Keratinocyte (primary cell): ENCODE results near the gene PTPN5. TPM values are rescaled to one million over a fixed set of nuclear protein-coding genes. Genes with fewer than 3 reads are reported as not detected.

Experiments
- DNase-seq: peaks from one replicate; pipeline ENCODE4 v3.0.0-alpha.2; 2011; ENCODE audit warnings: low read depth, missing footprints, low spot score
- FAIRE-seq: peaks from 2 replicates; lab custom pipeline; 2011; peaks lifted over from hg19 to GRCh38; lab: Jason Lieb, UNC
- H2AFZ ChIP-seq: 2 replicates; pipeline ENCODE4 v1.6.0; 2012; ENCODE audit warnings: low read length, control low read depth, inconsistent platforms; ENCODE audit not compliant: control insufficient read depth
- H3K27ac ChIP-seq: 2 replicates; pipeline ENCODE4 v1.5.1; 2011; ENCODE audit warnings: low read length; ENCODE audit not compliant: control insufficient read depth, insufficient read depth
- H3K27me3 ChIP-seq: 3 replicates; pipeline ENCODE4 v1.6.0; 2011; ENCODE audit warnings: low read length; ENCODE audit not compliant: control insufficient read depth, insufficient read depth; ENCODE audit errors: extremely low read depth
- H3K36me3 ChIP-seq, 2 experiments: 2 replicates in 1 of 2; 3 replicates in 1 of 2; pipeline ENCODE4 v1.5.1; 2011; ENCODE audit warnings: low read length in 2 of 2, mild to moderate bottlenecking in 1 of 2; ENCODE audit not compliant: control insufficient read depth in 2 of 2, insufficient read depth in 2 of 2; ENCODE audit errors: extremely low read depth in 1 of 2
- H3K4me1 ChIP-seq: 3 replicates; pipeline ENCODE4 v1.5.1; 2011; ENCODE audit warnings: low read length; ENCODE audit not compliant: control insufficient read depth, insufficient read depth; ENCODE audit errors: extremely low read depth
- H3K4me2 ChIP-seq: 3 replicates; pipeline ENCODE4 v1.6.0; 2011; ENCODE audit warnings: low read depth, low read length; ENCODE audit not compliant: control insufficient read depth, insufficient read depth; ENCODE audit errors: extremely low read depth
- H3K4me3 ChIP-seq, 3 experiments: fragments of 200-600 bp in 1 of 3; sonication (generic) in 1 of 3; 2 replicates in 2 of 3; 3 replicates in 1 of 3; pipeline ENCODE4 v1.5.1; 2011 to 2016; ENCODE audit warnings: low read length in 3 of 3, mild to moderate bottlenecking in 3 of 3, control low read depth in 2 of 3, inconsistent platforms in 1 of 3, low read depth in 1 of 3, mixed read lengths in 1 of 3, mixed run types in 1 of 3, moderate library complexity in 1 of 3; ENCODE audit not compliant: control insufficient read depth in 2 of 3, insufficient read depth in 2 of 3; ENCODE audit errors: extremely low read depth in 1 of 3
- H3K79me2 ChIP-seq: 2 replicates; pipeline ENCODE4 v1.6.0; 2012; ENCODE audit warnings: low read length; ENCODE audit not compliant: control insufficient read depth, insufficient read depth
- H3K9ac ChIP-seq: 3 replicates; pipeline ENCODE4 v1.6.0; 2011; ENCODE audit warnings: low read length; ENCODE audit not compliant: control insufficient read depth, insufficient read depth; ENCODE audit errors: extremely low read depth
- H3K9me1 ChIP-seq: 3 replicates; pipeline ENCODE4 v1.6.0; 2011; ENCODE audit warnings: low read length; ENCODE audit not compliant: control insufficient read depth, insufficient read depth; ENCODE audit errors: extremely low read depth
- H3K9me3 ChIP-seq: 2 replicates; pipeline ENCODE4 v1.5.1; 2012; ENCODE audit warnings: low read depth, low read length; ENCODE audit not compliant: control insufficient read depth
- H4K20me1 ChIP-seq: 3 replicates; pipeline ENCODE4 v1.6.0; 2011; ENCODE audit warnings: low read length; ENCODE audit not compliant: control insufficient read depth, insufficient read depth; ENCODE audit errors: extremely low read depth
- EZH2 ChIP-seq: IDR thresholded peaks from one replicate; pipeline ENCODE4 v1.6.1; 2012; ENCODE audit warnings: inconsistent platforms, mild to moderate bottlenecking, low read length, moderate library complexity
- dilution Hi-C: fragments of 300-500 bp; cut with MboI; formaldehyde crosslinking; loops from one replicate; pipeline ENCODE4 v1.7.0; 2020; ENCODE audit warnings: low sequenced_read_pairs; ENCODE audit not compliant: extremely low pct_ligation_motif_present
- polyA plus RNA-seq, 5 experiments: library from polyadenylated mRNA; depleted of rRNA in 3 of 5; stranded (reverse) in 3 of 5; stranded (forward) in 1 of 5; unstranded in 1 of 5; fragments of >200 nt; gene quantifications; 1 replicate in 1 of 5; 2 replicates in 3 of 5; 3 replicates in 1 of 5; pipeline versions ENCODE4 v1.2.1 to v1.2.3, GENCODE V29; 2011 to 2012; ENCODE audit warnings: missing spikeins in 2 of 5, low read depth in 1 of 5, low replicate concordance in 1 of 5
- TF ChIP-seq, protein P1 (sequence below), 3 experiments: IDR thresholded peaks in 1 of 3; conservative IDR thresholded peaks in 1 of 3; optimal IDR thresholded peaks in 1 of 3; 2 replicates in 2 of 3; 3 replicates in 1 of 3; pipeline versions ENCODE3 to v1.5.1; 2011; ENCODE audit warnings: low read length in 3 of 3, mild to moderate bottlenecking in 3 of 3, moderate library complexity in 2 of 3, control low read depth in 1 of 3, inconsistent platforms in 1 of 3; ENCODE audit not compliant: insufficient read depth in 2 of 3; ENCODE audit errors: extremely low read depth in 1 of 3

Gene PTPN5
- polyA plus RNA-seq, 1 donor (not counting 4 experiments of a cell fraction or from before 2014, with no cell fraction given) = not detected

DNA sequence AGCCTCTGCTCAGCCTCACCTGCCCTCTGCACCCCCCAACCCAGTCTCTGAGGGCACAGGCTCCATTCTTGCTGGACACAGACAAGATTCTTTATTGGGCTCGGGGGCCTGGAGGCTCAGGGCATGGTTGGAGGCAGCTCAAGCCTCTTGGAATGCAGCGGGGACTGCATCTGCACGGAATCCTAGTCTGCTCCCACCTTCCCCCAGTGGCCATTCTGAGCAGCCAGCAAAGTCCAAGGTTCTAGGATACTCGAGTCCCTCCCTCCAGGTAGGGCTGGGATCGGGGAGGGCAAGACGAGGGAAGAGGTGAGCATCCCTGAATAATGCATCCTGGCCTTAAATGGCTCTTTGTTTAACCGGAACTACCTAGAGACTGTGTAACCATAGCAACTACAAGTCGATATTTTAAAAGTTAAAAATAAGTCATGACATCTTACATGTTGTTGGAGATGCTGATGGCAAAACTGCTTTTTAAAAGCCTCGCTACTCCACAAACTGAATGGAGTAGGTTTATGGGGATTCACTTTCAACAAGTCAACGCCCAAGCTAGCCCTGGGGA lies 54.9 kb downstream of the PTPN5 start:
- dilution Hi-C loops = no loop called here
- H3K4me1 ChIP-seq = no peaks in the 10 kb centered on the region
- H2AFZ ChIP-seq = no peak overlapping the region
- H3K4me2 ChIP-seq = no peak overlapping the region
- FAIRE-seq (no peak), DNase-seq (no peak)
- H3K4me3 ChIP-seq = no peak overlapping the region
- H3K27ac ChIP-seq = no peak overlapping the region
- no peak for TF ChIP-seq EZH2
- TF ChIP-seq, protein P1, sequence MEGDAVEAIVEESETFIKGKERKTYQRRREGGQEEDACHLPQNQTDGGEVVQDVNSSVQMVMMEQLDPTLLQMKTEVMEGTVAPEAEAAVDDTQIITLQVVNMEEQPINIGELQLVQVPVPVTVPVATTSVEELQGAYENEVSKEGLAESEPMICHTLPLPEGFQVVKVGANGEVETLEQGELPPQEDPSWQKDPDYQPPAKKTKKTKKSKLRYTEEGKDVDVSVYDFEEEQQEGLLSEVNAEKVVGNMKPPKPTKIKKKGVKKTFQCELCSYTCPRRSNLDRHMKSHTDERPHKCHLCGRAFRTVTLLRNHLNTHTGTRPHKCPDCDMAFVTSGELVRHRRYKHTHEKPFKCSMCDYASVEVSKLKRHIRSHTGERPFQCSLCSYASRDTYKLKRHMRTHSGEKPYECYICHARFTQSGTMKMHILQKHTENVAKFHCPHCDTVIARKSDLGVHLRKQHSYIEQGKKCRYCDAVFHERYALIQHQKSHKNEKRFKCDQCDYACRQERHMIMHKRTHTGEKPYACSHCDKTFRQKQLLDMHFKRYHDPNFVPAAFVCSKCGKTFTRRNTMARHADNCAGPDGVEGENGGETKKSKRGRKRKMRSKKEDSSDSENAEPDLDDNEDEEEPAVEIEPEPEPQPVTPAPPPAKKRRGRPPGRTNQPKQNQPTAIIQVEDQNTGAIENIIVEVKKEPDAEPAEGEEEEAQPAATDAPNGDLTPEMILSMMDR (optimal IDR thresholded peaks at IDR 0.05 in 1 of 3, IDR thresholded peaks at IDR 0.05 in 1 of 3, conservative IDR thresholded peaks at IDR 0.05 in 1 of 3; ENCODE audit: extremely low read depth in 1 of 3, insufficient read depth in 2 of 3, low read length in 3 of 3) = no peak
- no peaks in the 10 kb centered on the region for H3K9me1 ChIP-seq
- H3K27me3 ChIP-seq = peaks cover 4% of the 10 kb centered on the region
- H3K9me3 ChIP-seq = no peaks in the 10 kb centered on the region
- H3K79me2 ChIP-seq = no peaks in the 10 kb centered on the region
- H3K36me3 ChIP-seq = no peaks in the 10 kb centered on the region
- no peak overlapping the region for H3K9ac ChIP-seq
- no peaks in the 10 kb centered on the region for H4K20me1 ChIP-seq

DNA sequence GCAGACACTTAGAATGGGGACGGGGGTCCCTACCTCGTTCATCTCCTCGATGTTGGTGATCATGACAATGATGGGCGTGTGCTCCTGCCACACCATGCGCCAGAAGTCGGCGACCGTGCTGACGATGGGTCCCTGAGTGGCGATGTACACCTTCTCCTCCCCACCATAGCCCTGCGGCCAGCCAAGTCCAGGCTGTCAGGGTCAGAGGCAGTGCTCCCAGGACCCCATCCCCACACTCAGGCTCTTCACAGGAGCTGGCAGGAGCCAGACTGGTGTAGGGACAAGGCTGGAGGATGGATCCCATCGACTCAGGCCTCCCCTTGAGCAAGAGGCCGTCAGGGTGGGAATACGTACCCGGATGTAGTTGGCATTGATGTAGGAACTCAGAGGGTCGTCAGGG lies 58.4 kb downstream of the PTPN5 start:
- Histone ChIP-seq H3K9me1 (no peaks in the 10 kb centered on the region), H3K36me3 (no peaks in the 10 kb centered on the region), H3K27me3 (peaks cover 4% of the 10 kb centered on the region), H3K9ac (no peak overlapping the region), H3K9me3 (no peaks in the 10 kb centered on the region), H3K4me1 (no peaks in the 10 kb centered on the region), H2AFZ (no peak overlapping the region), H3K4me2 (no peak overlapping the region), H3K4me3 (no peak overlapping the region), H4K20me1 (no peaks in the 10 kb centered on the region), H3K79me2 (no peaks in the 10 kb centered on the region), H3K27ac (no peak overlapping the region)
- TF ChIP-seq, protein P1 (optimal IDR thresholded peaks at IDR 0.05 in 1 of 3, IDR thresholded peaks at IDR 0.05 in 1 of 3, conservative IDR thresholded peaks at IDR 0.05 in 1 of 3; ENCODE audit: extremely low read depth in 1 of 3, insufficient read depth in 2 of 3, low read length in 3 of 3) = no peak
- TF ChIP-seq EZH2 = no peak
- DNase-seq (no peak), FAIRE-seq (no peak)
- dilution Hi-C loops = no loop called here
